ENCODE measurements around the gene HTR2B.

Gene HTR2B

GRCh38 chr2:231127936-231128335, 3.1 kb upstream of the HTR2B start:
- DNase-seq (ENCODE audit: low read depth), result no peak
- H3K4me3 ChIP-seq (ENCODE audit: low read depth, low read length), result no peak overlapping the region
- TF ChIP-seq CTCF (conservative IDR thresholded peaks at IDR 0.05; ENCODE audit: low read depth, low read length), result no peak

GRCh38 chr2:231127480-231127879, 2.6 kb upstream of the HTR2B start:
- DNase-seq (ENCODE audit: low read depth), result no peak
- H3K4me3 ChIP-seq (ENCODE audit: low read depth, low read length), result no peak overlapping the region
- no peak for TF ChIP-seq CTCF (conservative IDR thresholded peaks at IDR 0.05; ENCODE audit: low read depth, low read length)

- no peak for DNase-seq (ENCODE audit: low read depth)
- no peak overlapping the region for H3K4me3 ChIP-seq (ENCODE audit: low read depth, low read length)
- TF ChIP-seq CTCF (conservative IDR thresholded peaks at IDR 0.05; ENCODE audit: low read depth, low read length), result no peak
Measured at GRCh38 chr2:231126123-231126522, 1.3 kb upstream of the HTR2B start.

- H3K4me3 ChIP-seq (ENCODE audit: low read depth, low read length), result peak overlapping the region; percentile 60
- TF ChIP-seq CTCF (conservative IDR thresholded peaks at IDR 0.05; ENCODE audit: low read depth, low read length), result no peak
- peak; percentile 84 for DNase-seq (ENCODE audit: low read depth)
Measured at GRCh38 chr2:231123362-231123898, 1.4 kb downstream of the HTR2B start.

GRCh38 chr2:231118614-231118942, 6.3 kb downstream of the HTR2B start:
- no peak for DNase-seq (ENCODE audit: low read depth)
- H3K4me3 ChIP-seq (ENCODE audit: low read depth, low read length), result peak overlapping the region; percentile 30
- TF ChIP-seq CTCF (conservative IDR thresholded peaks at IDR 0.05; ENCODE audit: low read depth, low read length), result no peak

- DNase-seq (ENCODE audit: low read depth), result no peak
- H3K4me3 ChIP-seq (ENCODE audit: low read depth, low read length), result peak overlapping the region; percentile 30
- TF ChIP-seq CTCF (conservative IDR thresholded peaks at IDR 0.05; ENCODE audit: low read depth, low read length), result no peak
Measured at GRCh38 chr2:231117922-231118613, 6.8 kb downstream of the HTR2B start.

GRCh38 chr2:231117148-231117547, 7.7 kb downstream of the HTR2B start:
- H3K4me3 ChIP-seq (ENCODE audit: low read depth, low read length), result no peak overlapping the region
- no peak for TF ChIP-seq CTCF (conservative IDR thresholded peaks at IDR 0.05; ENCODE audit: low read depth, low read length)
- DNase-seq (ENCODE audit: low read depth), result no peak

Data from choroid plexus epithelial cell (primary cell).